Measurements from ENCODE around the gene GNGT2. TPM values are rescaled to one million over a fixed set of nuclear protein-coding genes. Genes with fewer than 3 reads are reported as not detected.

The GNGT2 gene
- total RNA-seq, 1 experiment from 2014 or later, result 0.40 TPM

GRCh38 chr17:49229805-49230600 lies 19.6 kb upstream of the GNGT2 start:
- no TSS peak for BruUV-seq (replicated peaks)
- Histone ChIP-seq H3K4me2 (ENCODE audit: low read length) (peak overlapping the region; percentile 92), H3K79me2 (ENCODE audit: low read length) (no peaks in the 10 kb centered on the region), H3F3A (ENCODE audit: low read length, unreplicated experiment) (no peaks in the 10 kb centered on the region), H3K9me3 (ENCODE audit: low read length) (no peaks in the 10 kb centered on the region), H3K36me3 (ENCODE audit: low read depth, low read length) (no peaks in the 10 kb centered on the region), H2AFZ (ENCODE audit: low read length) (peak overlapping the region; percentile 92), H4K20me1 (ENCODE audit: low read length) (no peaks in the 10 kb centered on the region), H3K4me3 (ENCODE audit: low read length) (peak overlapping the region; percentile 72), H3K27me3 (ENCODE audit: low read length) (peaks cover 6% of the 10 kb centered on the region; the same call in 1 of the 2 replicates), H3K27ac (ENCODE audit: low read length) (no peak overlapping the region), H3K4me1 (ENCODE audit: insufficient read depth, low read length) (peaks cover 12% of the 10 kb centered on the region; the same call in 1 of the 2 replicates), H3K9ac (ENCODE audit: low read length) (no peak overlapping the region), H3K9me2 (replicated peaks; ENCODE audit: low read length) (no peaks in the 10 kb centered on the region)
- DNase-seq, result no peak
- ChIA-PET CTCF (no interaction called here), POLR2A (ENCODE audit: unreplicated experiment) (no interaction called here)
- TF ChIP-seq CTCF (conservative IDR thresholded peaks at IDR 0.05; ENCODE audit: low read depth, low read length) (no peak), EZH2phosphoT487 (IDR thresholded peaks at IDR 0.05; ENCODE audit: borderline replicate concordance, low read length) (no peak), EZH2 (IDR thresholded peaks at IDR 0.05; ENCODE audit: low read length, unreplicated experiment) (no peak)
- no peak for ATAC-seq
- intact Hi-C loops (cut with micrococcal nuclease), result no loop called here

- Histone ChIP-seq H3K27me3 (ENCODE audit: low read length) (peaks cover 14% of the 10 kb centered on the region), H3K36me3 (ENCODE audit: low read depth, low read length) (no peaks in the 10 kb centered on the region), H3K4me2 (ENCODE audit: low read length) (no peak overlapping the region), H3K27ac (ENCODE audit: low read length) (no peak overlapping the region), H3K9me2 (replicated peaks; ENCODE audit: low read length) (no peaks in the 10 kb centered on the region), H3K9ac (ENCODE audit: low read length) (no peak overlapping the region), H3K79me2 (ENCODE audit: low read length) (no peaks in the 10 kb centered on the region), H3K4me1 (ENCODE audit: insufficient read depth, low read length) (peaks cover 12% of the 10 kb centered on the region; the same call in 1 of the 2 replicates), H2AFZ (ENCODE audit: low read length) (no peak overlapping the region), H3K9me3 (ENCODE audit: low read length) (no peaks in the 10 kb centered on the region), H3K4me3 (ENCODE audit: low read length) (no peak overlapping the region), H3F3A (ENCODE audit: low read length, unreplicated experiment) (no peaks in the 10 kb centered on the region), H4K20me1 (ENCODE audit: low read length) (no peaks in the 10 kb centered on the region)
- TF ChIP-seq EZH2phosphoT487 (IDR thresholded peaks at IDR 0.05; ENCODE audit: borderline replicate concordance, low read length) (no peak), CTCF (conservative IDR thresholded peaks at IDR 0.05; ENCODE audit: low read depth, low read length) (no peak), EZH2 (IDR thresholded peaks at IDR 0.05; ENCODE audit: low read length, unreplicated experiment) (no peak)
- ATAC-seq (no peak), DNase-seq (no peak)
- ChIA-PET CTCF (no interaction called here), POLR2A (ENCODE audit: unreplicated experiment) (interaction anchor here (0.7 kb wide), 1 partner anchor 197 kb away, joined by 11 read pairs; no protein-coding TSS in a partner anchor)
- intact Hi-C loops (cut with micrococcal nuclease), result no loop called here
- BruUV-seq (replicated peaks), result no TSS peak
Observed at GRCh38 chr17:49229076-49229804, 18.9 kb upstream of the GNGT2 start.

Measured in PC-3 (cell line).